Measurements from ENCODE around the gene PHLDB3. TPM values are rescaled to one million over a fixed set of nuclear protein-coding genes. Genes with fewer than 3 reads are reported as not detected.
"Not testable (repeated sequence)": the region's sequence is repeated elsewhere in the genome, so short reads cannot be mapped to it uniquely, and the experiment has no call there.

The PHLDB3 gene
- total RNA-seq, 1 donor from 2014 or later, result 7.8 TPM

DNA sequence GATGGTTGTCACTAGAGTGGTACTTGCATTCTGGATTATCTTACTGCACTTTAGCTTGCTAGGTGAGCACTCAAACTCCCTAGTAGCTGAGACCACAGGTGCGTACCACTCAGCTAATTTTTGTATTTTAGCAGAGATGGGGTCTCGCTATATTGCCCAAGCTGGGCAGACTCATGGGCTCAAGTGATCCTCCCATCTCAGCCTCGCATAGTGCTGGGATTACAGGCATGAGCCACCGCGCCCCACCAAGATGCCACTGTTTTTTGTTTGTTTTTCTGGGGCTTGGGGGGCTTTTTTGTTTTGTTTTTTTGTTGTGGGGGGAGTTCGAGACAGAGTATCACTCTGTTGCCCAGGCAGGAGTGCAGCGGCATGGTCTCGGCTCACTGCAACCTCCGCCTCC lies 56.9 kb downstream of the PHLDB3 start:
- TF ChIP-seq, protein P1, sequence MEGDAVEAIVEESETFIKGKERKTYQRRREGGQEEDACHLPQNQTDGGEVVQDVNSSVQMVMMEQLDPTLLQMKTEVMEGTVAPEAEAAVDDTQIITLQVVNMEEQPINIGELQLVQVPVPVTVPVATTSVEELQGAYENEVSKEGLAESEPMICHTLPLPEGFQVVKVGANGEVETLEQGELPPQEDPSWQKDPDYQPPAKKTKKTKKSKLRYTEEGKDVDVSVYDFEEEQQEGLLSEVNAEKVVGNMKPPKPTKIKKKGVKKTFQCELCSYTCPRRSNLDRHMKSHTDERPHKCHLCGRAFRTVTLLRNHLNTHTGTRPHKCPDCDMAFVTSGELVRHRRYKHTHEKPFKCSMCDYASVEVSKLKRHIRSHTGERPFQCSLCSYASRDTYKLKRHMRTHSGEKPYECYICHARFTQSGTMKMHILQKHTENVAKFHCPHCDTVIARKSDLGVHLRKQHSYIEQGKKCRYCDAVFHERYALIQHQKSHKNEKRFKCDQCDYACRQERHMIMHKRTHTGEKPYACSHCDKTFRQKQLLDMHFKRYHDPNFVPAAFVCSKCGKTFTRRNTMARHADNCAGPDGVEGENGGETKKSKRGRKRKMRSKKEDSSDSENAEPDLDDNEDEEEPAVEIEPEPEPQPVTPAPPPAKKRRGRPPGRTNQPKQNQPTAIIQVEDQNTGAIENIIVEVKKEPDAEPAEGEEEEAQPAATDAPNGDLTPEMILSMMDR (IDR thresholded peaks at IDR 0.05), result no peak
- intact Hi-C loops (cut with DNase I), result loop anchor here (5.0 kb wide), 1 partner anchor 70 kb away; no protein-coding TSS in a partner anchor
- Histone ChIP-seq H3K4me3 (no peak overlapping the region), H3K36me3 (no peaks in the 10 kb centered on the region), H3K27ac (no peak overlapping the region), H3K27me3 (ENCODE audit: low read depth) (no peaks in the 10 kb centered on the region), H3K4me1 (no peaks in the 10 kb centered on the region), H3K9me3 (no peaks in the 10 kb centered on the region)
- DNase-seq, result no peak
- no peak for ATAC-seq

DNA sequence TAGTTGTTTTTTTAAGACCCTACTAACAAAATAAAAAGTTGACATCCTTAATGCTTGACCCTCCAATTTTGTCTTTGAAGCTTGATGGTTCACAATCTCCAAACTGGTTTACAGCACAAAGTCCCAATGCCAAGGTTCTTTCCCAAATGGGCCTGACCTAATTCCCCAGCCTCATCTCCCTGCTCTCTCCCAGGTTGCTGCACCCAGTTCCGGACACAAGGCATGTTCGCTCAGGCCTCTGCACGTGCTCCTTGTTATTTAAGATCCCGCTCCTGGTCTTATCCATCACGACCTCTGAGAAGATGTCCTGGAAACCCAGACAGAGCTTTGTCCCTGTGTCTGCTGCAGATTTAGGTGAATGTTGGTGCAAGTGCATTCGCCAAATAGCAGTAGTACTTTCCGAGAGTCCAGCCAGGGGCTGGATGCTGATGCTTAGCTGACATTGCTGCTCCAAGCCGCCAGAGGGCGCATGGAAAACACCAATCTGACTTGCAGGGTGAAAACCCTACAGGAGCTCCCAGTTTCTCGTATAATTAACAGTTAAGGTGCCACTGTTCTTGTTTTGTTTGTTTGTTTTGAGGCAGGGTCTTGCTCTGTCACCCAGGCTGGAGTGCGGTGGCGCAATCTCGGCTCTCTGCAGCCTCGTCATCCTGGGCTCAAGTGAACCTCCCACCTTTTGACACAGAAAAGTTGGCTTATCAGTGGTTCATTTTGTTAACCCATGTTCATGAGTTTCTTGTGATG lies 57.6 kb downstream of the PHLDB3 start:
- no peaks in the 10 kb centered on the region for H3K4me1 ChIP-seq
- peak; percentile 85 for DNase-seq
- ATAC-seq, result peak; percentile 88 to 90
- H3K27me3 ChIP-seq (ENCODE audit: low read depth), result no peaks in the 10 kb centered on the region
- intact Hi-C loops (cut with DNase I), result loop anchor here (5.0 kb wide), 1 partner anchor 70 kb away; no protein-coding TSS in a partner anchor
- TF ChIP-seq, protein P1 (IDR thresholded peaks at IDR 0.05), result peak; percentile 97
- no peak overlapping the region for H3K27ac ChIP-seq
- H3K36me3 ChIP-seq, result no peaks in the 10 kb centered on the region
- no peak overlapping the region for H3K4me3 ChIP-seq
- H3K9me3 ChIP-seq, result no peaks in the 10 kb centered on the region

DNA sequence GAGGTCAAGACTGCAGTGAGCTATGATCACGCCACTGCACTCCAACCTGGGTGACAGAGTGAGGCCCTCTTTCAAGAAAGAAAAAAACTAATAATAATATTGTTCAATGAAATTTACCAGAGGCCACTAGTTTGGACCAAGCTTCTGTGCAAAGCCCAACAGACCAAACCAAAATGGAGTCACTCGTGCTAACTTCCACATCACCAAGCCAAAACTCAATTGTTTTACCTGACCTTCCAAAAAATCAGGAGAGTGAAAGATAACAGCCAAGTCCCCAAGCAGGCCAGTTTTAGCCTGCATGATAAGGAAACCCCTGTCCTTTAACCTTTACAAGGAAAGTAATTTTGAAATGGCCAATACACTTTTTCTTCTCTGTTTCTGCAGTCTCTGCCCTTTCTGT lies 59.1 kb downstream of the PHLDB3 start:
- ATAC-seq, result no peak
- TF ChIP-seq, protein P1 (IDR thresholded peaks at IDR 0.05), result no peak
- no peaks in the 10 kb centered on the region for H3K9me3 ChIP-seq
- no peaks in the 10 kb centered on the region for H3K36me3 ChIP-seq
- H3K27me3 ChIP-seq (ENCODE audit: low read depth), result no peaks in the 10 kb centered on the region
- H3K27ac ChIP-seq, result no peak overlapping the region
- DNase-seq, result no peak
- intact Hi-C loops (cut with DNase I), result loop anchor here (5.0 kb wide), 1 partner anchor 72 kb away; no protein-coding TSS in a partner anchor
- H3K4me1 ChIP-seq, result no peaks in the 10 kb centered on the region
- no peak overlapping the region for H3K4me3 ChIP-seq

- Histone ChIP-seq H3K4me3 (no peak overlapping the region), H3K27ac (no peak overlapping the region), H3K4me1 (no peaks in the 10 kb centered on the region), H3K27me3 (ENCODE audit: low read depth) (no peaks in the 10 kb centered on the region), H3K9me3 (no peaks in the 10 kb centered on the region), H3K36me3 (no peaks in the 10 kb centered on the region)
- ATAC-seq, result peak in 1 of 2 donors; percentile 41
- no peak for DNase-seq
- TF ChIP-seq, protein P1 (IDR thresholded peaks at IDR 0.05), result no peak
- intact Hi-C loops (cut with DNase I), result loop anchor here (5.0 kb wide), 1 partner anchor 73 kb away; no protein-coding TSS in a partner anchor
Measured at GRCh38 chr19:43444531-43445287, 59.8 kb downstream of the PHLDB3 start.

DNA sequence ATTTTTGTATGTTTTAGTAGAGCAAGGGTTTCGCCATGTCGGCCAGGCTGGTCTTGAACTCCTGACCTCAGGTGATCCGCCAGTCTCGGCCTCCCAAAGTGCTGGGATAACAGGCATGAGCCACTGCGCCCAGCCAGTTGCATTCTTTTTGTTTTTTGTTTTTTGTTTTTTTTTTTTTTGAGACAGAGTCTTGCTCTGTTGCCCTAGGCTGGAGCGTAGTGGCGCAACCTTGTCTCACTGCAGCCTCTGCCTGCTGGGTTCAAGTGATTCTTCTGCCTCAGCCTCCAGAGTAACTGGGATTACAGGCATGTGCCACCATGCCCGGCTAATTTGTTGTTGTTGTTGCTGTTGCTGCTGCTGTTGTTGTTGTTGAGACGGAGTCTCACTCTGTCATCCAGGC lies 60.5 kb downstream of the PHLDB3 start:
- ATAC-seq; H3K4me1 ChIP-seq; intact Hi-C loops (cut with DNase I); H3K27ac ChIP-seq; H3K4me3 ChIP-seq; H3K9me3 ChIP-seq; H3K36me3 ChIP-seq; DNase-seq; H3K27me3 ChIP-seq (ENCODE audit: low read depth): not testable (repeated sequence)

GRCh38 chr19:43441716-43442115 lies 62.8 kb downstream of the PHLDB3 start:
- H3K36me3 ChIP-seq, result no peaks in the 10 kb centered on the region
- no peak for DNase-seq
- H3K27ac ChIP-seq, result no peak overlapping the region
- no peaks in the 10 kb centered on the region for H3K9me3 ChIP-seq
- TF ChIP-seq, protein P1 (IDR thresholded peaks at IDR 0.05), result no peak
- peaks cover 16% of the 10 kb centered on the region for H3K4me1 ChIP-seq
- no peaks in the 10 kb centered on the region for H3K27me3 ChIP-seq (ENCODE audit: low read depth)
- intact Hi-C loops (cut with DNase I), result no loop called here
- no peak overlapping the region for H3K4me3 ChIP-seq
- no peak for ATAC-seq

Measured in lower lobe of right lung (tissue), 2 donors.